Measurements from ENCODE around the gene LRBA.
A peak's percentile ranks its signal among the peaks of the same experiment; 100 is the strongest.
"Not testable (repeated sequence)": the region's sequence is repeated elsewhere in the genome, so short reads cannot be mapped to it uniquely, and the experiment has no call there.

The LRBA gene

DNA sequence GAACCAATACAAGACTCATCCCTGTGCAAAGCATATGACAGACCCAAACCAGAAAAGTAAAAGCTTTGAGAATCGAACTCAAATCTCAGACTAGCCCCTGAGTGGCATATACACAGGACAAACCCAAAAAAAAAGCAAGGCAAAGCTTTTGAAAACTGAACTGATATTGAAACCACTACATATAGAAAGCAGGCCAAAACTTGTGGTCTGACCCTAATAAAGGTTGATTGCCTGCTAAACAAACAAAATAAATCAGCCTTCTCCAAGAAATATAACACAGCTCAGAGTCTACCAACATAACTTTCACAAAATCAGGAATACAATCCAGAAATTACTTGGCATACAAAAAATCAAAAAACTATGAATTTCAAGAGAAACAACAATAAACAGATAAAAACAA is 40.3 kb downstream of the LRBA start:
- DNase-seq (ENCODE audit: low read depth in 2 of 2), result no peak

DNA sequence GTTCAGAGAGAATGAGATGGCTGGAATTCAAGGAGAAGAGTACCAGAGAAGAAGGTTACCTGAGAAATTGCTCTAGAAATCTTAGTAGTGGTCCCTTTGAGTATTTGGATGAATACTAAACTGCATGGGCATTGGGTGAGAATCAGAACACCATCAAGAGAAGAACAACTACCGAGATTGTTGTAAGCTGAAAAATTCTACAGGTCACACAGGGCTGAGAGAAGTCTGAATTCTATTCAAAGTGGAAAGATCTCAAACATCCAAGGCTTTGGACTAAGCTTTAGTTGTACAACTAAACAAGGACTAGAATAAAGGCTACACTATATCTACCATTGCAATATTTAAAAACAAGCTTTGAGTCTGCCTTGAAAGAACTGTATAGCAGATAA is 40.8 kb downstream of the LRBA start:
- DNase-seq (ENCODE audit: low read depth in 2 of 2), result no peak

DNA sequence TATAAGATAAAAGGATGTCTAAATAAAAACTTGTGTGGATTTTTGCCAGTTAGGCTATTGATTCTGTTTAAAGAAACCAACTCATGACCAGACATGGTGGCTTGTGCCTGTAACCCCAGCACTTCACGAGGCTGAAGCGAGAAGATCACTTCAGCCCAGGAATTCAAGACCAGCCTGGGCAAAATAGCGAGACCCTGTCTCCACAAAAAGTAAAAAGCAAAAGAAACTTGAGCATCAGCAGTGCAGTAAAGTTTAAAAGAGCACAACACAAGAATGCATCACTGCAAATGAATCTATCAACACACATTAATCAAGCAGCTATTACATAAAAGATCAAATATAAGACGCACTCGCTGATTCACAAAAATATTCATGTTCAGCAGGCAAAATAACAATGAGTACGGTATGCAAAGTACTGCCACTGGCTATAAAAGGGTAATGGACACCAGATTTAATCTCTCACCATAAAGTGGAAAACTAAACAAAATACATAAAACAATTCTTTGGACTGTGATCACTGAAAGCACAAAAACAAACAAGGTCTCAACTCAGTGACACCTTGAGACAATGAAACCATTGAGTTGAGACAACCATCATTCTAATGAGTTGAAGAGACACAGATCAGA is 41.3 kb downstream of the LRBA start:
- DNase-seq (ENCODE audit: low read depth in 2 of 2), result no peak

DNA sequence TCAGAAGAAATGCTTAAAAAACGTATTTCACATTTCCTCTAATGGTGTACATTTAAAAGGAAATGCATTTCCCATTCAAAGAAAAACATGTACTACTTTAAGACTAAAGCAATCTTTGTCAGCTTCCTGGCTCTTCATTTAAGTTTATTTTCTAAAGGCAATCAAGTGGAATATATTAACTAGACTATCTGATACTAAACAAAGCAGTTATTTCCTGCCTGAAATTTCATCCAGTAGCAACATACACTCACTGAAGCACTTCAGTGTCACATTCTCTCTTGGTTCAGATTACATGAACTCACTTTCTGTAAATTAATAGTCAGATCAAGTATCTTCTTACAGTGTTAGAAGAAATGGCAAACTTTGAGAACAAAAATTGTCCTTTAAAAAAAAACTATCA is 42.5 kb downstream of the LRBA start:
- DNase-seq (ENCODE audit: low read depth in 2 of 2), result no peak

DNA sequence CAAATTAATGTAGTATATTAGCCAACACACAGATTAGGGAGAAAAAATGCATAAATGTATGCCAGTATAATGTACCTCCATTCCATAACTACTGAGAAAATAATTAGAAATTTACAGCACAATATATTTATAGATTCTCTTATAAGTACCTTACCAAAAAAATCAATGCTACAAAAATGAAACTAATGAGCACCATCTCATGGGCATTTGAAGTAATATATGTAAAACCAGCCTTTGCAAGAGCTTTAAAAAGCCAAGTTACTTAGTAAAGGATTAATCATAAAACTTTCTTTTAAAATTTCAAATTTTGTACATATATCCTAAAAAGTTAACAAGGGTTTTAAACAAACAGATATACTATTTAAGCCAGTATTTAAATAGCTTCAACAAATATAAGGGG is 43.2 kb downstream of the LRBA start:
- no peak for DNase-seq (ENCODE audit: low read depth in 2 of 2)

DNA sequence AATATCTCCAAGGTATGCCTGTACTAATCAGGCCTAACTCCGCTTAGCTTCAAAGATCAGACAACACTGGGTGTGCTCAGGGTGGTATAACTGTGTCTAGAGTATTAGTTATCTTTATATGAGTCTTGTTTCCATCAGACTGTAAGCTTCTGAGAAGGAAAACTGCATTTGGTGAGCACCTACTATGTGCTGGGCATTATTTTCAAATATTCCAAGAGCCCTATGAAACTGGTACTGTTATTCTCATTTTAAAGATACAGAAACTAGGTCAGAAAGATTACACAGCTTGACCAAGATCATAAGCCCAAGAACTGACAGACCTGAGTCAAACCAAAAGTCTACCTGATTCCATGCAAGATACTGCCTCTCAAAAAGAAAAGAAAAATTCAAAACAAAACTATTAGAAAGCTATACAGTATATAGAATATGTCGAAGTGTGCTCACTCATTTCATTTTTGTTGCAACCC is 44.4 kb downstream of the LRBA start:
- no peak for DNase-seq (ENCODE audit: low read depth in 2 of 2)

DNA sequence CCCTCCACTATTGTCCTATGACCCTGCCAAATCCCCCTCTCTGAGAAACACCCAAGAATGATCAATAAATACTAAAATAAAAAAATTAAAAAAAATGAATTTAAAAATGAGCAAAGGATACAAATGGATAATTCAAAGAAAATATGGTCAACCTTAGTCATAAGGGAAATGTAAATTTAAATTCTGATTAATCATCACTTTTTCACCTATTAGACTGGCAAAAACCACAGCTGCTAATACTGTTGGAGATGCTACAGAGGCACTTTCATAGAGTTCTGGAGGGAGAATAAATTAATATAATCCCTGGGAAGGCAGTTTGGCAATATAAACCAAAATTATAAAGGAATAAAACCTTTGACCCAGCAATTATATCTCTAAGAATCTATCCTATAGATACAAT is 50.3 kb downstream of the LRBA start:
- no peak for DNase-seq (ENCODE audit: low read depth in 2 of 2)

DNA sequence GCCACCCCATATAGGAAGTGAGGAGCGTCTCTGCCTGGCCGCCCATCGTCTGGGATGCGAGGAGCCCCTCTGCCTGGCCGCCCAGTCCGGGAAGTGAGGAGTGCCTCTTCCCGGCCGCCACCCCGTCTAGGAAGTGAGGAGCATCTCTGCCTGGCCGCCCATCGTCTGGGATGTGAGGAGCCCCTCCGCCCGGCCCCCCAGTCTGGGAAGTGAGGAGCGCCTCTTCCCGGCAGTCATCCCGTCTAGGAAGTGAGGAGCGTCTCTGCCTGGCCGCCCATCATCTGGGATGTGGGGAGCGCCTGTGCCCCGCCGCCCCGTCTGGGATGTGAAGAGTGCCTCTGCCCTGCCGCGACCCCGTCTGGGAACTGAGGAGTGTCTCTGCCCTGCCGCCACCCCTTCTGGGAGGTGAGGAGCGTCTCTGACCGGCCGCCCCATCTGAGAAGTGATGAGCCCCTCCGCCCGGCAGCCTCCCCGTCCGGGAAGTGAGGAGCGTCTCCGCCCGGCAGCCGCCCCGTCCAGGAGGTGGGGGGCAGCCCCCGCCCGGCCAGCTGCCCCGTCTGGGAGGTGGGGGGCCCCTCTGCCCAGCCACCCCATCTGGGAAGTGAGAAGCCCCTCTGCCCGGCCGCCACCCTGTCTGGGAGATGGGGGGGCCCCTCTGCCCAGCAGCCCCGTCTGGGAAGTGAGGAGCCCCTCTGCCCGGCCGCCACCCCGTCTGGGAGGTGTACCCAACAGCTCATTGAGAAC is 51.3 kb downstream of the LRBA start:
- not testable (repeated sequence) for DNase-seq (ENCODE audit: low read depth in 2 of 2)

DNA sequence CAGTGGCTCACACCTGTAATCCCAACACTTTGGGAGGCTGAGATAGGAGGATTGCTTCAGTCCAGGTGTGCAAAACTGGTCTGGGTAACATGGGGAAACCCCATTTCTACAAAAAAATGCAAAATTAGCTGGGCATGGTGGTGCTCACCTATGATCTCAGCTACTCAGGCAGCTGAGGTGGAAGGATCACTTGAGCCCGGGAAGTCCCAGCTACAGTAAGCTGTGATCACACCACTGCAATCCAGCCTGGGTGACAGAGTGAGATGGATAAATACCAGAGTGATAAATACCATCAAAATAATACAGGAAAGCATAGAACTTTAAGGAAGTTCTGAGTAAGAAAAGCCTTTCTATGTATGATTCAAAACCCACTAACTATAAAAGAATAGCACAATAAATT is 52.8 kb downstream of the LRBA start:
- no peak for DNase-seq (ENCODE audit: low read depth in 2 of 2)

DNA sequence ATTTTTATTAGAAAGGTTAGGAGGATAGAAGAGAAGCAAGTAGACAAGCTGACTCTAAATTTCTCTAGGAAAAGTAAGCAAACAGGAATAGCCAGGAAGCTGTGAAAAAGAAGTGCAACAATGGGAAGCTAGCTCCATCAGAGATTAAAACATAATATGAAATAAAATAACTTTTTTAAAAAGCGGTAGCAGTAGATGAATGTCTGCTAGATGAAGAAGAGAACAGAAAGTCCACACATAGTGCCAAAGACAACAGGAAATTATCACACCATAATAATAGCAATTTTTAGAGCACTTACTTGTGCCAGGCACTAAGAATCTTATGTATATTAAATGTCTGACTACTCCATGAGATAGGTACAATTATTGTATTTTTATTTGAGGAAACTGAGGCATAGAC is 53.5 kb downstream of the LRBA start:
- no peak for DNase-seq (ENCODE audit: low read depth in 2 of 2)

DNA sequence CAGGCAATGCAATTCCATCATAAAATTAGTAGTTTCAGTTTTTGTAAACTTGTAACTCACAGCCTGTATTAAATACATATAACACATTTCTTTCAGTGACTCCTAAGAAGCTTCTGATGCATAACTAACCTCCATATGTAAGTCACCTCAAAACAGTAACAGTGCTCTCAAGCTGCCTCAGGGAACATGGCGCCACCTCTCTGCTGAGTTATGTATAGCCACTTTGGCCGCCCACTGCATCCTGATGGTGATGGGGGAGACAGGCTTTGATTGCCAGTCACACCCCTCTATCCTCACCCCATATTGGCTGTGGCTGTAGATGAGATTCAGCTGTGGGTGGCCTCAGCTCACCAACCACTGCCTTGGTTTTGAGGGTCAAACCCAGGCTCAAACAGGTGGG is 54.3 kb downstream of the LRBA start:
- DNase-seq (ENCODE audit: low read depth in 2 of 2), result peak; percentile 5 to 10

DNA sequence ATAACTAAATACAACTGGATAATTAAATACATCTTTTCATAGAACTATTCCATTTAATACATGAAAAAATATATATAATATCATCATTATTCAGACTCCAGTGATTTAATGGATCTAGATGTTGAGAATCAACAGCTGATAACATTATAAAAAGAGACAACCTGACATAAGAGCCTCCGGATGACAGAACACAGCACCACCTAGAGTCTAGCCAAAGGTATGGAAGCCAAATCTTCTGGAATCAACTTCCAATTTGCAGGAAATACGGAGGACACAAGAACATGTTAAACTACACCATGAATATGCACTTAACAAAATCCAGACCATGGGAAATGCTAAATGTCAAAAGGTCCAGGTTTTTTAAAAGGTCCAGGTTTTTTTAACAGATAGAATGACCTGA is 55.0 kb downstream of the LRBA start:
- no peak for DNase-seq (ENCODE audit: low read depth in 2 of 2)

DNA sequence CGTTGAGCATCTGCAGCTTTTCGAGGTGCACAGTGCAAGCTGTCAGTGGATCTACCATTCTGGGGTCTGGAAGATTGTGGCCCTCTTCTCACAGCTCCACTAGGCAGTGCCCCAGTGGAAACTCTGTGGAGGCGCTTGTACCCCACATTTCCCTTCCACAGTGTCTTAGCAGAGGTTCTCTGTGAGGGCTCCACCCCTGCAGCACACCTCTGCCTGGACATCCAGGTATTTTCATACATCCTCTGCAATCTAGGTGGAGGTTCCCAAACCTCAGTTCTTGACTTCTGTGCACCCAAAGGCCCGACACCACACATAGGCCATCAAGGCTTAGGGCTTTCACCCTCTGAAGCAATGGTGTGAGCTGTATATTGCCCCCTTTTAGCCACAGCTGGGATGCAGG is 57.1 kb downstream of the LRBA start:
- DNase-seq (ENCODE audit: low read depth in 2 of 2), result not testable (repeated sequence)

DNA sequence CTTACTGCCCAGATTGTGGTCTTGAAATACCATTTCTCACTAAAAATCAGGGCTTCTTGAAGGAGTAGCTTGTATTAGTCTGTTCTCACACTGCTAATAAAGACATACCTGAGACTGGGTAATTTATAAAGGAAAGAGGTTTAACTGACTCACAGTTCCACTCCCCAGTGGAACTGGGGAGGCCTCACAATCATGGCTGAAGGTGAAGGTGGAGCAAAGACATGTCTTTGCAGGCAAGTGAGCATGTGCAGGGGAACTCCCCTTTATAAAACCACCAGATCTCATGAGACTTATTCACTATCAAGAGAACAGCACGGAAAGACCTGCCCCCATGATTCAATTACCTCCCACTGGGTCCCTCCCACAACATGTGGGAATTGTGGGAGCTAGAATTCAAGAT is 58.0 kb downstream of the LRBA start:
- DNase-seq (ENCODE audit: low read depth in 2 of 2), result not testable (repeated sequence)

DNA sequence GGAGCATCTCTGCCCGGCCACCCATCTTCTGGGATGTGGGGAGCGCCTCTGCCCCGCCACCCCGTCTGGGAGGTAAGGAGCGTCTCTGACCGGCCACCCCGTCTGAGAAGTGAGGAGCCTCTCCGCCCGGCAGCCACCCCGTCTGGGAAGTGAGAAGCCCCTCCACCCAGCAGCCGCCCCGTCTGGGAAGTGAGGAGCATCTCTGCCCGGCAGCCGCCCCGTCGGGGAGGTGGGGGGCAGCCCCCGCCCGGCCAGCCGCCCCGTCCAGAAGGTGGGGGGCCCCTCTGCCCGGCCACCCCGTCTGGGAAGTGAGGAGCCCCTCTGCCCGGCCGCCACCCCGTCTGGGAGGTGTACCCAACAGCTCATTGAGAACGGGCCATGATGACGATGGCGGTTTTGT is 61.2 kb downstream of the LRBA start:
- DNase-seq (ENCODE audit: low read depth in 2 of 2), result not testable (repeated sequence)

DNA sequence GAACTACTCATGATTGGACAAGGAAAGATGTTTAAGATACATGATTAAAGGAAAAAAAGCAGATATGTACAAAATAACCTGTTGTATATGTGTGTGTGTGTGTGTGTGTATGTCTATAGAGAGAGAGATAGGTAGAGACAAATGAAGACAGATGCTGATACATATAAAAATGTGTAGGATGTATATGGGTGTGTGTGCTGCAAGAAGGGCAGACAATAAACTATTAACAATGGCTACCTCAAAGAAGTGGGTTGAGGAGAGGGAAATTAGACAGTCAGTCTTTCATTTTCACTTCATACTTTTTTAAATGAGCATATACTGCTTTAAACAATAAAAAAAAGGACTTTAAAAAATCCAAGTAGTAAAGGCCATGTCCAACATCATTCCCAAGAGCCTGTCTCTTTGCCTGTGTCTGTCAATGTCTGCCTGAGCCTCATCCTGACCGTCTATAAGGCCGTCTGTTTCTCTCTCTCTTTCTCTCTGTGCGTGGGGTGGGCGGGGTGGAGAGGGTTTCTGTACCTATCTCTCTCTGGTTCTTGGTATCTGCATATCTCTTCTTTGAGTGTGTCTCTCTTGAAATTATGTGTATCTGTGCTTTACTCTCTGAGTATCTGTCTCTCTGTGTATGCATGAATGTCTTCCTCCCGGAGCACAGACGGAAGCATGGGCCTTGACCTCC is 62.8 kb downstream of the LRBA start:
- no peak for DNase-seq (ENCODE audit: low read depth in 2 of 2)

DNA sequence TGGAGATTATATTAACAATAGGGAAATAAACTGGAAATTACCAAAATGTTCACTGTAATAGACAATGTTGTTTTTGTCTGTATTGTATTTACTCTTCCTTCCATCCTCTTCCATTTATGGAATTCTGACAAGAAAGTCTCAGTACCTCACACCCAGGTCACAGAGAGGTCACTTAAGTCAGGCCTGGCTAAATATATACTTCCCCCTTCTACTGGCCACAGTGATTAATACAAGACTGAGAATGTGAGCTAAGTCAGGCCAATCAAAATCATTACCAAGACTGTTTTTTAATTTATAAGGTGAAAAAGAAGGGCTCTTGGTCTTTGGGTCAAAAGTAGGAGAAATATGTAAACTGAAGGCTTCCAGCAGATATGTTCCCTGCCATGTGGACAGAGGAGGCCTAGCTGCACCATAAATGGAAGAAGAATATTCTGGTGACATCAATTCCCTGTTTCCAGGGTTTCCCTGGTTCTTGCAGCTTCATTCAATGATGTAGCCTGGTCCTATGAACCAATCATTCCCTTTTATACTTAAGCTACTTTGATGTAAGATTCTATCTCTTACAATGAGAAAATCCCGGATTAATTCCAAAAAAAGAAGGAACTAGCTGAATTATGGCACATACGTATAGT is 64.3 kb downstream of the LRBA start:
- no peak for DNase-seq (ENCODE audit: low read depth in 2 of 2)

DNA sequence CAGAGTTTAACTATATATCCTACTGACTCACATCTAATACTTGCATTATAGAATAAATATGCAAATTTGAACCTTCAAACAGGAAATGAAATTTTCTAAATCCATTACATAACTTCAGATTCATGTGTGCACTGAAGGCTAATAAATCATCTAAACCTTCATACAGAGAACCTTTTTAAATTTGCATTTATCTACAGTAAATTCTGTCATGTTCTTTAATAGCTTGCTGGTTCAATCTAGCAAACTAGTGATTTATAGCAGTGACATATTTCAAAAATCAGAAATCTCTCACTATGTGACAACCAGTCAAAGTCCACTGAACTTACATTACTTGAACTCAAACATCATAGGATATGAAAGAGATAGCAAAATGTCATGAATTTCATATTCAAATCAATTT is 65.1 kb downstream of the LRBA start:
- no peak for DNase-seq (ENCODE audit: low read depth in 2 of 2)

DNA sequence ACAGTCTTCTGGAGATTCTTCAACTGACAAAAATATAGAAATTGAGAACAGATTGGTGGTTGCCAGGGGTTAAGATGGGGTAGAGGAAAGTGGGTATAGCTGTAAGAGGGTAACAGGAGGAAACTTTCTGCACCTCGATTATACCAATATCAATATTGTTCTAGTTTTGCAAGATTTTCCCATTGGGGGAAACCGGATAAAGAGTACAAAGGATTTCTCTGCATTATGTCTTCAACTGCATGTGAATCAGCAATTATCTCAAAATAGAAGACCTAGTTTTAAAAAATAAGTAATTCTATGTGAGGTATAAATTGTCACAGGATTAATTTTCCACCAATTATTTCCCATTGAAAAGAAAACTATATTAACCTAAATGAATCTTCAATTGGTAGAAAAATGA is 65.7 kb downstream of the LRBA start:
- no peak for DNase-seq (ENCODE audit: low read depth in 2 of 2)

DNA sequence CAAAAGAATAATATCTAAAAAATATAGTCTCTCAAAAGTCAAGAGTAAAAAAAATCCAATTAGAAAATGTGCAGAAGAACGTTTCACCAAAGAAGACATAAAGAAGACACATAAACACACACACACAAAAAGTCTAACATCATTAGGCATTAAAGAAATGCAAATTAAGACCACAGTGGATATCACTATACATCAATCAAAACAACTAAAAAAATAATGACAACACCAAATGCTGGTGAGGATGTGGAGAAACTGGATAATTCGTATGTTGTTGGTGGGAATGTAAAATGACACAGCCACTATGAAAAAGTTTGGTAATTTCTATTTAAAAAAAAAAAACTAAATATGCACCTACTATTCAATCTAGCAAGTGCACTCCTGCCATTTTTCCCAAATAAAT is 66.4 kb downstream of the LRBA start:
- no peak for DNase-seq (ENCODE audit: low read depth in 2 of 2)

DNA sequence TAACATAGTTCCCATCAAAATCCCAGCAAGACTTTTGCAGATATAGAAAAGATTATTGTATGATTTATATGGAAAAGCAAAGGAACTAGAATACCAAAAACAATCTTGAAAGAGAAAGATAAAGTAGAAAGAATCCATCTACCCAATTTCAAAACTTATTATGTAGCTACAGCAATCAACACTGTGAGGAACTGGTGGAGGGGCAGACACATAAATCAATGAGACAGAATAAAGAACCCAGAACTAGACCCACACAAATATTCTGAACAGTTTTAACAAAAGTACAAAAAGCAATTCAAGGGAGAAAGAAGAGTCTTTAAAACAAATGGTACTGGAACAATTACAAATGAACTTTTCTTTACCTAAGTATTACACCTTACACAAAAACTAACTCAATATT is 67.0 kb downstream of the LRBA start:
- DNase-seq (ENCODE audit: low read depth in 2 of 2), result no peak

DNA sequence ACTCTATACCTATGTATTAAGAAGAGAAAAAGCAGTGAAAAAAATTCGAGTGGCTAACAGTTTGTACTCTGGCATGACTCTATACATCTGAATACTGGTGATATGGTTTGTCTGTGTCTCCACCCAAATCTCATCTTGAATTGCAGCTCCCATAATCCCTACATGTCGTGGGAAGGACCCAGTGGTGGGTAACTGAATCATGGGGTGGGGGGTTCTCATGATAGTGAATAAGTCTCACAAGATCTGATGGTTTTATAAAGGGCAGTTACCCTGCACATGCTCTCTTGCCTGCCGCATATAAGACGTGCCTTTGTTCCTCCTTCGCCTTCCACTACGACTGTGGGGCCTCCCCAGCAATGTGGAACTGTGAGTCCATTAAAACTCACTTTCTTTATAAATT is 70.4 kb downstream of the LRBA start:
- no peak for DNase-seq (ENCODE audit: low read depth in 2 of 2)

DNA sequence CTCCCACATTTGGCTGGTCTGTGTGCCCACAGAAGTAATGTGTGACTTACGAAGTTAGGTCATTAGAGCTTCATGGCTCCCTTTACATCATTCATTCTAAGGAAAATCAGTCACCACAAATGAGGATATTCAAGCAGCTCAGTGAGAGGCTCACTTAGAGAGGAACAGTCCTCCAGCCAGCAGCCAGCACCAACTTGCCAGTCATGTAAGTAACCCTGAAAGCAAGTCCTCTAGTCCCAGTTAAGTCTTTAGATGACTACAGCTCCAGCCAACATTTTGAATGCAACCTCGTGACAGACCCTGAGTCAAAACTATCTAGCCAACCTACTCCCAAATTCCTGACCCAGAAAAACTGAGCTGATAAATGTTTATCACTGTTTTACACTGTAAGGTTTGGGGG is 71.3 kb downstream of the LRBA start:
- no peak for DNase-seq (ENCODE audit: low read depth in 2 of 2)

All from stimulated activated CD8-positive, alpha-beta memory T cell treated with anti-CD3 and anti-CD28 coated beads, Interleukin-7, amount 100 ng/mL, for 4 hours (primary cell).